ENCODE data around the gene LSM5.

LSM5 gene

GRCh38 chr7:32531402-32531801 is 41.2 kb upstream of the LSM5 start:
- Histone ChIP-seq H3K27me3 (ENCODE audit: insufficient read depth, low read length) (no peaks in the 10 kb centered on the region), H3F3A (ENCODE audit: insufficient read depth, low read length) (no peaks in the 10 kb centered on the region), H3K79me2 (ENCODE audit: insufficient read depth, low read length) (no peaks in the 10 kb centered on the region), H3K36me3 (ENCODE audit: insufficient read depth, low read length) (peaks cover 20% of the 10 kb centered on the region), H3K4me3 (ENCODE audit: low read depth, low read length, poor library complexity, severe bottlenecking) (no peak overlapping the region), H3K4me2 (ENCODE audit: low read length) (no peak overlapping the region), H3K4me1 (ENCODE audit: insufficient read depth, low read length, severe bottlenecking) (no peaks in the 10 kb centered on the region), H3K9me2 (ENCODE audit: low read depth, low read length) (no peaks in the 10 kb centered on the region), H3K9me3 (ENCODE audit: low read length) (peaks cover 6% of the 10 kb centered on the region; the same call in 1 of the 2 replicates), H2AFZ (ENCODE audit: low read length) (no peak overlapping the region), H4K20me1 (ENCODE audit: insufficient read depth, low read length) (no peaks in the 10 kb centered on the region), H3K9ac (ENCODE audit: low read length) (no peak overlapping the region), H3K27ac (ENCODE audit: low read depth, low read length, poor library complexity, severe bottlenecking) (no peak overlapping the region)
- TF ChIP-seq EZH2 (IDR thresholded peaks at IDR 0.05; ENCODE audit: borderline replicate concordance, low read length) (no peak), CTCF (IDR thresholded peaks at IDR 0.05; ENCODE audit: low read length) (no peak)

- Histone ChIP-seq H3K27me3 (ENCODE audit: insufficient read depth, low read length) (no peaks in the 10 kb centered on the region), H3K9me2 (ENCODE audit: low read depth, low read length) (no peaks in the 10 kb centered on the region), H3K4me2 (ENCODE audit: low read length) (no peak overlapping the region), H3K9me3 (ENCODE audit: low read length) (peaks cover 11% of the 10 kb centered on the region), H3K4me1 (ENCODE audit: insufficient read depth, low read length, severe bottlenecking) (no peaks in the 10 kb centered on the region), H3F3A (ENCODE audit: insufficient read depth, low read length) (no peaks in the 10 kb centered on the region), H2AFZ (ENCODE audit: low read length) (no peak overlapping the region), H3K9ac (ENCODE audit: low read length) (no peak overlapping the region), H3K27ac (ENCODE audit: low read depth, low read length, poor library complexity, severe bottlenecking) (no peak overlapping the region), H3K36me3 (ENCODE audit: insufficient read depth, low read length) (peaks cover 20% of the 10 kb centered on the region), H3K4me3 (ENCODE audit: low read depth, low read length, poor library complexity, severe bottlenecking) (no peak overlapping the region), H3K79me2 (ENCODE audit: insufficient read depth, low read length) (no peaks in the 10 kb centered on the region), H4K20me1 (ENCODE audit: insufficient read depth, low read length) (no peaks in the 10 kb centered on the region)
- TF ChIP-seq EZH2 (IDR thresholded peaks at IDR 0.05; ENCODE audit: borderline replicate concordance, low read length) (no peak), CTCF (IDR thresholded peaks at IDR 0.05; ENCODE audit: low read length) (no peak)
These were observed 35.7 kb upstream of the LSM5 start for GRCh38 chr7:32525839-32526238.

- Histone ChIP-seq H3K9ac (ENCODE audit: low read length) (no peak overlapping the region), H3K4me2 (ENCODE audit: low read length) (no peak overlapping the region), H4K20me1 (ENCODE audit: insufficient read depth, low read length) (no peaks in the 10 kb centered on the region), H3K27me3 (ENCODE audit: insufficient read depth, low read length) (no peaks in the 10 kb centered on the region), H3K4me3 (ENCODE audit: low read depth, low read length, poor library complexity, severe bottlenecking) (no peak overlapping the region), H2AFZ (ENCODE audit: low read length) (no peak overlapping the region), H3F3A (ENCODE audit: insufficient read depth, low read length) (no peaks in the 10 kb centered on the region), H3K4me1 (ENCODE audit: insufficient read depth, low read length, severe bottlenecking) (no peaks in the 10 kb centered on the region), H3K9me2 (ENCODE audit: low read depth, low read length) (no peaks in the 10 kb centered on the region), H3K27ac (ENCODE audit: low read depth, low read length, poor library complexity, severe bottlenecking) (no peak overlapping the region), H3K36me3 (ENCODE audit: insufficient read depth, low read length) (peaks cover 32% of the 10 kb centered on the region), H3K79me2 (ENCODE audit: insufficient read depth, low read length) (no peaks in the 10 kb centered on the region), H3K9me3 (ENCODE audit: low read length) (peaks cover 23% of the 10 kb centered on the region)
- TF ChIP-seq CTCF (IDR thresholded peaks at IDR 0.05; ENCODE audit: low read length) (no peak), EZH2 (IDR thresholded peaks at IDR 0.05; ENCODE audit: borderline replicate concordance, low read length) (no peak)
These were observed 34.5 kb upstream of the LSM5 start for GRCh38 chr7:32524631-32525030.

Data from OCI-LY1 (cell line).